Ammon's horn (tissue), 1 donor: ENCODE measurements around the gene OXSR1.

Experiments
- DNase-seq: peaks from one replicate; pipeline ENCODE4 v3.0.0-alpha.2; 2016; ENCODE audit warnings: low spot score

Gene OXSR1

GRCh38 chr3:38164952-38165721 is at the start of gene OXSR1:
Gene OXSR1, plus strand, starts transcription at chr3:38165537. Its CDS starts 340 bp downstream, at chr3:38165877.
- DNase-seq, result peak; percentile 100

GRCh38 chr3:38115645-38116427 is 49.5 kb upstream of the OXSR1 start:
- DNase-seq, result no peak

GRCh38 chr3:38116471-38117162 is 48.7 kb upstream of the OXSR1 start:
- no peak for DNase-seq

GRCh38 chr3:38117163-38117716 is 48.1 kb upstream of the OXSR1 start:
- no peak for DNase-seq

- DNase-seq, result peak; percentile 63
Observed at GRCh38 chr3:38117748-38118420, 47.5 kb upstream of the OXSR1 start.

GRCh38 chr3:38118421-38119247 is 46.7 kb upstream of the OXSR1 start:
- DNase-seq, result no peak

GRCh38 chr3:38119248-38119544 is 46.1 kb upstream of the OXSR1 start:
- no peak for DNase-seq

GRCh38 chr3:38119821-38120692 is 45.3 kb upstream of the OXSR1 start:
- DNase-seq, result no peak

GRCh38 chr3:38120693-38121450 is 44.5 kb upstream of the OXSR1 start:
- no peak for DNase-seq

GRCh38 chr3:38121451-38121831 is 43.9 kb upstream of the OXSR1 start:
- no peak for DNase-seq

- no peak for DNase-seq
Observed at GRCh38 chr3:38121832-38122461, 43.4 kb upstream of the OXSR1 start.

GRCh38 chr3:38122712-38123290 is 42.5 kb upstream of the OXSR1 start:
- DNase-seq, result no peak

GRCh38 chr3:38124324-38125122 is 40.8 kb upstream of the OXSR1 start:
- DNase-seq, result no peak

GRCh38 chr3:38125305-38126120 is 39.8 kb upstream of the OXSR1 start:
- DNase-seq, result no peak

- no peak for DNase-seq
Observed at GRCh38 chr3:38126121-38126892, 39.0 kb upstream of the OXSR1 start.
